HG03064 (cell line): ENCODE measurements around the gene DNAJA2.

ENCODE experiments used
- ATAC-seq: cut with Tn5 transposase; IDR thresholded peaks from one replicate; pipeline ENCODE4 v1.9.1; 2021; ENCODE audit warnings: low read depth; ENCODE audit not compliant: unreplicated experiment

DNAJA2 gene

DNA sequence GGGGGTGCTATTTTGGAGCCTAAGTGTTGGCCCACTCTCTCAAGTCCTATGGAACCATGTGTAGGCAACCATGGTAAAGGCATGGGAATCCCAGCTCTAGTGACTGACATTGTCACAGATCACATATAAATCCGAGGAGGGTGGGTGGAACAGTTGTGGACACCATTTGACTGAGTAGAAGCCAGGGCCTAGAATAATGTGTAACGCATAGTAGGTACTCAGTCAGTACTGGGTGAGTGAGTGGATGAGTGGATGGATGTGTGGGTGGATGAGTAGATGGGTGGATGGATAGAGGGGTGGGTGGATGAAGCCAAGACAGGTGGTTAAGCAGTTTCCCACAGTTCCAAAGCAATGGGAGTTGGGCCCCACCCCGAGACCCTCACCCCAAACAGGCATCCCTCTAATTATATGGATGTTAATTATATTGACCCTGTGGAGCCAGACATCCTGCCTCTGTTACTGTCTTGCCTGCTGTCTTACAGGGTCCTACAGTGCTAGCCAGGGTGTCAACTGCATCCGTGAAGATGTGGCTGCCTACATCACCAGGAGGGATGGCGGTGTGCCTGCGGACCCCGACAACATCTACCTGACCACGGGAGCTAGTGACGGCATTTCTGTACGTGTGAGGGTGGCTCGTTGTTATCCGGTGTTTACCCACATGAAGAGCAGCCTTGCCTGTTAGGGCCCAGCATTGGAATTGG is 67.0 kb downstream of the DNAJA2 start:
- no peak for ATAC-seq
